HG03159 (cell line): Measurements from ENCODE around the gene RBM44.

Source experiments
- ATAC-seq: cut with Tn5 transposase; IDR thresholded peaks from one replicate; pipeline ENCODE4 v1.9.1; 2021; ENCODE audit warnings: mild to moderate bottlenecking, moderate library complexity; ENCODE audit not compliant: unreplicated experiment

RBM44 gene

DNA sequence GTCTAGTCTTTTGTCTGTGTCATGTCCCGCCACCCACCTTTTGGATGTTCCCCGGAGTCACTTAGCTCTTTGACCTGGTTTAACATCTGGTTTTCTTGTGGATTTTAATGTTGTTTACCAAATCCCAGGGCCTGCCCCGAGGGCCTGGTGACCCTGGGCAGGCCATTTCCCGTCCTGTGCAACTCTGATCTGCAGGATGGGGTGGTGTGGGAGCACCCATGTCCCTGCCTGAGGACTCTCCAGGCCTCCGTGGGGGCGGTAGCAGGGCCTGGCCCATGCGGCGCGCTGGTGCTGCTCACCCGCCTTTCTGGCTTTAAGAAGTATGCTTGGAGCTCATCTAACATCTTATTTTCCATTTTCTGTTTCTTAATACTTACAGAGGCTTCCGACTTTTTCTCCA, 71.5 kb downstream of the RBM44 start:
- no peak for ATAC-seq

DNA sequence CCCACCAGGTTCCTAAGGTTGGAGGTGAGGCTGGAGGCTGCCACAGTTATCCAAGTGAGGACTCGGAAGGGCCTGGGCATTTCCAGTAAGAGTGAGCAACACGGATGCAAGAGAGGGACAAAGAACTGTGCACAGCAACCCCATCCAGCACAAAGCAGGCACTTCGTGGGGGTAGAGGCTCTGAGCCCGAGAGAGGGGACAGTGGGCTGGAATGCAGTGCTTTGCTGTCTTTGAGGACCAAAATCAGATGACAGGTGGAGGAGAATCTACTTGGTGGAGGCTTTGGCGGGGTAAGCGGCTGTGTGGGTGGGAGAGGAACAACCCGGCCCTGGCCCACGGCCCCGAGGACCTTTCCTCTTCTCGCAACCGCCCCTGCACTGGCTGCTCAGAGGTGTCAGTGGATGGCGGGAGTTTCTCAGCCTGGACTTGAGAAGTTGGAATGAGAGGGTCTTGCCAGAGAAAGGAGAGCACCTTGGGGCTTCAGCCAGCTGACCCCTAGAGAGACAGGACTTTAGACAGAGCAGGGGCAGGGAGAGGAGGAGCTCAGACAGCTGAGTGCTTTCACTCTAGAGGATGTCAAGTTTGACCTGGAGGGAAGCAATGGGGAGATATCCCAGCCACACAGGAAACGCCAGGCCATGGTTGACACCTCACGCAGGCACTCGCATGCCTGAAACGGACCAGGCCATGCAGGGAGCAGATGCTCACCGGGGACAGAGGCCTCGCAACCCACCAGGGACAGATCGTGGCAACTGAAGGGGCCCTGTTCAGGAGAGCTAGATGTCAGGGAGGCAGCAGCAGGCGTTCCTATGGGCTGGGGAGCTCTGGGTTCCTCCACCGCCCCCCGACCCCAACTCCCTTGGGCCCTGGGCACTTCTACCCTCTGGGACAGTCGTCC, 72.4 kb downstream of the RBM44 start:
- no peak for ATAC-seq

DNA sequence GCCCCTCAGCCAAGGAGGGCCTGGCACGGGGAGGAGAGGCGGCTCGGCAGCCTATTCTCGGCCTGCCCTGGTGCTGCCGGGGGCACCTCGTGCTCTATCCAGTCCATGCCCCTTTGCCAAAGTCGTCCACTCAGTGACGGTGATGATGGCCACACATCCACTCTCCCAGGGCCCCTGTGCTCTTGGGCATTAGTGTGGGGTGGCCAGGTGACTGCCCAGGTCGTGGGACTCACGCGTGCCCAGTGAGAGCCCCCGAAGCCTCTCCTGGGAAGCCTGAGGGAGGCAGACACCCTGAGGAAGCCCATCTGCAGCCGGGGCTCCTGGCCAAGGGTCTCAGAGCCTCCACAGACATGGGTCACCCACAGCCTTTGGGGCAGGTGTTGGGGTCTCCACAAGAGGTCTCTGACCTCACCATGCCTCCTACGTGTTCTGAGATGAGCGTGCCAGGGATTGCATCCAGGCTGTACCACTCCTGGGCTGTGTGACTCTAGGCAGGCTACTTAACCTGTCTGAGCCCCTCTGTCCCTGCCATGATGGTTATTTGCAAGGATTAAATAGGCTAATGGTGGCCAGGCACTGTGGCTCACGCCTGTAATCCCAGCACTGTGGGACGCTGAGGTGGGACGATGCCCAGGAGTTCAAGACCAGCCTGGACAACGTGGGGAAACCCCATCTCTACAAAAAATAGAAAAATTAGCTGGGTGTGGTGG, 73.8 kb downstream of the RBM44 start:
- ATAC-seq = no peak

DNA sequence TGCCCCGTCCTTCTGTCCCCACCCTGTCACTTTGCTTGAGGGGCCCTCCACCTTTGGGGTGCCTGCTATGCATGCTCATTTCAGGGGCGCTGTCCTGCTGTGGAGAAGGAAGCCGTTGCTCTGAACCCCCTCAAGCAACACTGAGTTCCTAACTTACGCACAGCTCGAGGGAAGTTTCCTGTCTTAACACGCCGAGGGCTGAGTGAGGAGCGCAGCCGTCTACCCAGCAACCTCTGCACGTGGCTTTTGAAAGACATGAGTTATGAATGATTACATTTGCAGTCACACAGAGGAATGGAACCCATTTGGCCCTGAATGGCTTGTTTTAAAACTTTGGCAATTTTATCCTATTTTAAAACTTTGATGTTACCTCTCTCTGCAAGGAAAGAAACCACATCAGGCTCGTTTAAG, 74.8 kb downstream of the RBM44 start:
- ATAC-seq = no peak

DNA sequence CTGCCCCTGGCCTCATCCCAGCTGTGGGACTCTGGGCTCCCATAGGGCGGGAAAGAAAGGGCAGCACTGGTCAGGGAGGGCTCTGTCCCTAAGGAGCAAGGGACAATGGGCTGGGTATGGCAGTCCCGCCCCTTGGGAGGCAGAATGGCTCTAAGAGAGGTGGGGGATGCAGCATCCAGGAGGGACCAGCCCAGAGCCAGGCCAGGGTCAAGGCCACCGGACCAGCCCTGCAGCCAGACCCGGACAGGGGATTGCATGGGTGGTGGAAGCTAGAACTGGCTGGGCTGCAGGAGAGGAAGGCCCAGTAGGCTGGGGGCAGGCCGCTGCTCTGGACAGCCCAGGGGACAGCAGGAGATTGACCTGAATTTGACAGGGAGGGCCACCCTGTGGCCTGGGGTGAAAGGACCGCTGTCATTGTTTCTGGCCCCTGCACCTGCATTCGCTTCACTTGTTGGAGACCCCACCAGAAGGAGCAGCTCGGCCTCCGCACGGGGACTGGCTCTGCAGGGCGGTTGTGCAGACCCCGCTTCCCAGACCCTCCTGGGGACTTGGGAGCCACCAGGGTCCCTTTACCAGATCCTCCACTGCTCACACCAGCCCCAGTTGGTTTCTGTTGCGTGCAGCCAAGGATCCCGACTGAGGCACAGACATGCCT, 75.4 kb downstream of the RBM44 start:
- ATAC-seq = no peak

DNA sequence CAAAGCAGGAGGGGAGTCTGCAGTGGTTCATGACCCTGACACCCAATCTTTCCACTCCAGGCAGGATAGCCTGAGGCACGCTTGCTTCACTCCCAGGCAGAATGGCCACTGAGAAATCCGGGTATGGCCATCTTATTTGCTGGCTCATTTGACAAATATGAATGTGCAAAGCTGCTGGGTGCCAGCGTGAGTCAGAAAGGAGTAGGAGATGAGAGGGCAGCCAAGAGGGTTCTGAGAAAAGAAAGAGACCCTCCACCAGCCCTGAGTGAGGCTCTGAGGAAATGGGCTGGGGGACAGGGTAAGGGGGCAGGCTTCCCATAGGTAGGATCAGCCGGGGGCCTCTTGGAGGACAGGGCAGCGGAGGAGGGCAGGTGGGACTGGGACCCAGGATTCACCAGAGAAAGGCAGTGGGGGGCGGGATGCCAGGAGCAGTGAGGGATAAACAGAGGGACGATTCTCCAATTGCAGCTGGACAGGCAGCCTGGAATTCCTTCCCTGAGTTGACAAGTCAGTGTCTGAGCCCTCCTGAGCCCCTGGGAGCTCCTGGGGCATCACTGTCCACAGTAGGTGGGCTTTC, 76.1 kb downstream of the RBM44 start:
- ATAC-seq = no peak

DNA sequence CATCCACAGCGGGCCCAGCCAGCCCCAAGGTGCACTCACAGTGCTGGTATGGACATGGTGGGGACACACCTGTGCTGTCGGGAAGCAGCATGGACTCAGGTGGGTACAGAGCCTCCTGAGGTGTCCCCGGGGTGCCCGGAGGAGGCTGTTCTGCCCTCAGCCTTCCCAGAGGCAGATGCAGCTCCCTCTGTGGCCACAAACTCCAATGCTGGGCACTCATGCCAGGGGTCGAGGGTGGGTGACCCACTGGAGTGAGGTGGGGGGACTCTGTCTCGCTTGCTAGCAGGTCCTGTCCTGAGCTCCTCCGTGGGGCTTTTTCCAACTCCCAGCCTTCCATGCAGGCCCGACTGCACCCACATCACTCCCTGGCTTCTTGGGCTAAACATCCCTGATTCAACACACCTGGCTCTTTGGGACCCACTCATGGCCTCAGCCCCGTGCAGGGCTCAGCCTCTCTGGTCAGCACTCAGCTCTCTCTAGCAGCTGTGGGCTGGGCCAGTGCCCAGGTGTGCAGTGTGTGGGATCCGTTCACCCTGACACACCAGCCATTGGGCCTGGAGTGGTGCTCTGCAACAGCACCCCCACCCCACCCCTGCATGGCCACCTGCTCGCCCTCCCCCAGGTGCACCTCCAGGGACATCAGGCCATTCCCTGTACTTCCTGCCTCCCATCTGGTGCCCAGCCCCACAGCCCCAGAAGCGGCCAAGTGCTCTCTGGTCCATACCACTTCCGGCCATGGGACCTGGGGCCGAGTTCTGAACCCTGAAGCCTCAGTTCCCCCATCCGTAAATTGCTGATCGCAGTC, 76.9 kb downstream of the RBM44 start:
- no peak for ATAC-seq

DNA sequence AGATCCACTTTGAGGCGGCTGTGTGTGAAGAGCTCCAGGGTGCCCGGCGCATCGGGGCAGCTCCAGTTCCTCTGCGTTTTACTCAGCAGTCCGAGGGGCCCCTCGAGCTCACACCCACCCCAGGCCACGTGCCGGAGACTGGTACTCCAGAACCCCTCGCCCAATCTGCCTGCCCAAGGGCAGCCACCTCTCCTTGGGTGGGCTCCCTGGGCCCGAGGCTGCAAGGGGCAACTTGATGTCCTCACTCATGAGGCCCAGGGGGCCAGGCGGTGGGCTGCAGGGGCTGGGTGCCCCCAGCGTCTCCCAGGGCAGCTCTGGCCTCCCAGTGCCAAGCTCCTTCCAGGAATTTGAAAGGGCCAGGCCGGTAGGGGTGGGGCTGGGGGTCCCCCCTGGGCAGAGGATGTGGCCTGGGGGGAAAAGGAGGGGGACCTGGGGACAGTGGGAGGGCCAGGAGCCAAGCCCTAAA, 77.5 kb downstream of the RBM44 start:
- no peak for ATAC-seq

DNA sequence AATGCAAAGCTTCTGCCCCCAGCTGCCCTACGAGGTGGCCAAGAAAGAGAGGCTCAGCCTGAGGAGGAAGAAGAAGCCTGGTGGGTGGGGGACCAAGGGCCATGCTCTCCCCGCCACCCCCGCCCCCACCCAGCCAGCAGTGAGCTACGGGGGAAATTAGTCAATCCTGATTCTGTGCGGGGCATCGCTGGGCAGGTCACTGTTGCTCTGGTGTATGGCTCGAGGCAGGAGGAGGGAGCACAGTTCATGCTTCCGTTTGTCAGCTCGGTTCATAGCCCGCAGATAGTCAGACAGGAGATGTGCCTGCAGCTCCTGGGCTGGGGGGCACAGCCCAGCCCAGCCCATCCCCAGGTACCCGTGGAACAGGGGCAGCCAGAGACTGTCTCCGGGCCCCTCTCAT, 78.0 kb downstream of the RBM44 start:
- ATAC-seq = no peak

DNA sequence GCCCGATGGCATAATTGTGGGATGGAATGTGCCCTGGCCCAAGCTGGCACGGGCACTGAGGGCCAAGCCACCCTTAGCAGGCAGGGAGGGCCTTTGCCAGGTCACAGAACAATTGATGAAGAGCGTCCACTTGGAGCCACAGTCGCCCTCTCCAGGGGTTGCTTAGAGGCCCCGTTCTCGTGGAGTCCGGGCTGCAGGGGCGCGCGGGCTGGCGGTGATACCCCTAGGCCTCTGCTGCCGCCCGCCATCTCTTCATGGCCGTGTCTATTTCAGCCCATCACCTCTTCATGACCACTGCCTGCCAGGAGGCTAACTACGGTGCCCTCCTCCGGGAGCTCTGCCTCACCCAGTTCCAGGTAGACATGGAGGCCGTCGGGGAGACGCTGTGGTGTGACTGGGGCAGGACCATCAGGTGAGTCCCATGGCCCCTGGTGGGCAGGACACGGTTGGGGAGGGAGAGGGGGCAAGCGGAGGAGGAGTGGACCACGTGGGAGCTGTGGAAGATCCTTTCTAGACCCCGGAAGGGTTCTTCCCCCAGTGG, 78.4 kb downstream of the RBM44 start:
- ATAC-seq = no peak

DNA sequence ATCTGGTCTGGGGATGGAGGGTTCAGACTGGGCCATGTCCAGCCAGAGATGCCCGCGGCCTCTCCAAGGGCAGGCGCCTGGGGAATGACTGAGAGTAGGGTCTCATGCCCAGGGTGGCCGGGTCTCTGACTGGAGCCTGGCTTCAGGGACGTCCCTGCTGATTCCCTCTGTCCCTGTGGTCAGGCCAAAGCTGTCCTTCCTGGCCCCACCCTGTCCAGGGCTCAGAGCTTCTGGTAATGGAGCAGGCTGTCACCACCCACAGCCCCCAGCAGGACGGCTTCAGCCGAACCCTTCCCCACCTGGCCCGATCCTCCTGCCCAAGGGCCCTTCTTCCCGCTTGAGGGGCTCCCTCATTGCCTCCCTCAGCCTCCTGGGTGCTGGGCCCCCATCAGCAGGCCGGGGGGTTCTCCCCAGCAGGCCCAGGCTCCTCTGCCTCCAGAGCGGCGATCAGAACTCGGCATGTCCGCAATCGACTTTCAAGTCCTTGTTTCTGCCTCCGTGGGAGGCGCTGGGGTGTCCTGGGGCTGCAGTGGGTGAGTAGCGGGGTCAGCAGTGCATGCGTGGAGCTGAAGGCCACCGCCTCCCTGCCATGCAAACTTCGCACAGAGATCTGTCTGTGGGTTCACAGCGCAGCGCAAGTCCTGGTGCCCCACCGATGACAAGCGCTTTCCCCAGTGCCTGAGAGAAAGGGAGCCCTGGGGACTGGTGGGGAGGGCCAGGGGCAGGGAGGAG, 79.2 kb downstream of the RBM44 start:
- ATAC-seq = no peak

DNA sequence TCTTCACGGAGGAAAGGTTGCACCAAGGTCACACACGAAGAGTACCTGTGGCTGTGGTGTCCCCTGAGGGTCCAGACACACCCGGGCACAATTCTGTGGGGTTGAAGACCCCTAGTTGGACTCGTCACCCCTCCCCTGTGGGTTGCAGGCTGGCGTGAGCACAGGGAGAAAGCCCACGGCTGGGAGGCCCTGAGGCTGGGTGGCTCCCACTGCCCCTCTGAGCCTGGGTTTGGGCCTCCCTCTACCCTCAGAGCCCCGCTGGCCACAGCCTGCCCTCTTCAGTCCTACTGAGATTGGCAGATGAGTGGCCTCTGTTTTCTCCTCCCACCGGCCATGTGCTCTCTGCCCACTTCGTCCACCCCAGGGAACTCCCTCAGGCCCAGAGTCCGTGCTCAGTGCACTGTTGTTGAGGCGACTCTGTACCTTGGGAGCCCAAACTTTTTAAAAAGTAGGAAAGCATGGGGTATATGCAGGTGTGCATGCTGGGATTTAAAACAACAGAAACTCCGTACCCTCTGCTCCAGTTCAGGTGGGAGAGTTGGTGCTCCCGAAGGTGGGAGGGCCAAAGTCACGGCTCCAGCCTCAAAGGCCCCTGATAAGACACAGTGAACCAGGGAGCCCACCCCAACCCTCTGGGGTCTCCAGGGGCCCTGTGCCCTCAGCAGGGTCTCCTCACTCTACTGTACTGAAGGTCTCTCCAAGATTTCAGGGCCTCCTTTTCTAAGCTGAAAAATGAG, 79.9 kb downstream of the RBM44 start:
- no peak for ATAC-seq

DNA sequence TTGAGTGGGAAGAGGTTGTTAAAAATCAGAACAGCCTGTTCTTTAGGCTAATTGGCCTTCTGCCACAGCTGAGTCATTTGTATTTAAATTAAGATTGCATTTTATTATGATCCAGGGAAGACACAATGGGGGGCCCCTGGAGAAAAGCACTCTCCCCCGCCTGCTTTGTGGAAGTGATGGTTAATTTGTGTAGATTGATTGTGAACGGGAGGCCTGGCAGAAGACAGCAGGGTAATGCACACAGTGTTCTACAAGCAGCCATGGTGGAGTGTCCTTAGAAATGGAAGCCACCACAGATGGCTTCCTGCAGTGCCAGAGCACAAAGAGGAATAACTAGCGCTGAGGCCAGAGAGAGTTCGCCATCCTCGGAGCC, 80.5 kb downstream of the RBM44 start:
- no peak for ATAC-seq

DNA sequence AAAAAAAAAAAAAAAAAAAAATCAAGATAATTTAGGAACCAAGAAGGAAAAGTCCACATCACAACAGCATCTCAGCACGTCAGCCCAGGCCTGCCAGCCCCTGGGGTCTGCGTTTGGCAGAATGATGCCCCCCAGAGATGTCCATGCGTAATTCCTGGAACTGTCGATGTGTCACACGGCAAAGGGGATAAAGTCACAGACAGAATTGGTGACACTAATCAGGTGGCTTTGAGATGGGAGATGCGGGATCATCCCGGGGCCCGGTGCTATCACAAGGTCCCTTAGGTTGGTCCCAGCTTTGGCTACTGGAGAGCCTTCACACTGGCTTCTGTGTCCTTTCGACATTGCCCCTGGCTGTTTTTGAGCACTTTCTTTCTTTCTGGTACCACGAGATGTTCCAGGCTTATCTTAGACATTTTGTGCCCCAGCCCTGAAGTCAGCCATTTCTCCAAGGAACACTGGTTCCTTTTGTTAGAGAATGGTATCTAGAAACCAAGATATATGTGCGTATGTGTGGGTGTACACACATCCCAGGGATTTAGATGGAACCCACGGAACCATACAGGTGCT, 81.5 kb downstream of the RBM44 start:
- no peak for ATAC-seq

DNA sequence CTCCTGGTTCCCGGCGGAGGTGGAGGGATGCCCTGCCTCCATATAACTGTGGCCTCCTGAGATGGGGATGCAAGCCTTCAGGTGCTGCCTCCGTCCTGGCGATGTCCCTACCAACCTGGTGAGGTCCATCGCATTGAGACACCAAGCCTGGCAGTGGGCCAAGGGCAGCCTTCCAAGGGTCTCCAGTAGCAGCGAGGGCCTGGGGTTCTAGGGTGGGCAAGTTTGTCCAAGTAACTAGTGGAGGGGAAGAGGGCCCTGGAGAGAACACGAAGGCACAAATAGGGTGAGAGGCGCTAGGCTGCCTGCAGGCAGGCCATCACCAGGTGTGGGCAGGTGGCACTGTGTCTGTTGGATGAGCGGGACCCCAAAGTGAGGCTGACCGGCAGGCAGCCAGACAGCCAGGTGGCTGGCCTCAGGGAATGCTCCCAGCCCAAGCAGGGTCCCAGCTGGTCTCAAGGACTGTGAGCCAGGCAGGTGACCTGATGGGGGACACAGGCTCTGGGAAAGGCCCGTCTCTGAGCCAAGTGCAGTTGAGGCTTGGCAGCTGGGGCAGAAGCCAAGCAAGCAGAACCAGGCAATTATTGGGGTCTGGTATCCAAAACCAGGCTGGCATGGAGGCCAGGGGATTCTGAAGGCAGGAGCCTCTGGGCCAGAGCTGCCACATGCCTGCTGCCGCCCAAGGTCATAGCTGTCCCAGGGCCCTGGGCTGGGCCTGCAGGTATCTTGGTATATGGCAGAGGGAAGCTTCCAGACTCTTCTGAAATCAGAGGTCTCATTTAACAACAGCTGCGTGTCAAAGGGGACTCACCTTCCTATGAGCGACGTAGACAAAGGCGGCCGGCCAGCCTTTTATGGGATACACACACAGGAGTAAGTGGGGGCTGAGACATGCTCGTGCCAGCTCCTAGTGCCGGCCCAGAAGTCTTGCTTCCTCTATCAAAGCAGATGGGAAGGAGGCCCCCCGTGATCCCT, 84.2 kb downstream of the RBM44 start:
- ATAC-seq = no peak

DNA sequence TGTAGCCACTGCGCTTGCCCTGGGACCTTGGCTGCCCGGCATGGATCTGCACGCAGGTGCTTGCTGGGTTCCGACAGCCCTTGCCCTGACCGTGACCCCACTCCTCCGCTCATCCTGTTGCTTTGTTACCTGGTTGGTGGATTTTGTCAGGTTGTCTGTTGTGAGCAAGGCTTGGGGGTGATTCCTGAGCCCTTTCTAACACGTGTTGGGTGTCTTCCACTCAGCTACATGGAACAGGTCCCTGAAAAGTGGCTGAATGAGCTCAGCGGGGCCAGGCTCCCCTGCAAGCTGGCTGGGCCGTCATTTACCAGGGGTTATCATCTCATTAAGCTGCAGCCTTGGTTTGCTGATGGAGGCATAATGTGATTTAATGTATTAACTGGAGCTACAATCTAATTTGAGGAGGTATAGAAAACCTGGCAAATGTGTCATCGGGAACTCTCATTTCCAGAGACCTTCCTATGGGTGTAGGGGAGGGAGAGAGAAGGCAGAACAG, 85.4 kb downstream of the RBM44 start:
- no peak for ATAC-seq

DNA sequence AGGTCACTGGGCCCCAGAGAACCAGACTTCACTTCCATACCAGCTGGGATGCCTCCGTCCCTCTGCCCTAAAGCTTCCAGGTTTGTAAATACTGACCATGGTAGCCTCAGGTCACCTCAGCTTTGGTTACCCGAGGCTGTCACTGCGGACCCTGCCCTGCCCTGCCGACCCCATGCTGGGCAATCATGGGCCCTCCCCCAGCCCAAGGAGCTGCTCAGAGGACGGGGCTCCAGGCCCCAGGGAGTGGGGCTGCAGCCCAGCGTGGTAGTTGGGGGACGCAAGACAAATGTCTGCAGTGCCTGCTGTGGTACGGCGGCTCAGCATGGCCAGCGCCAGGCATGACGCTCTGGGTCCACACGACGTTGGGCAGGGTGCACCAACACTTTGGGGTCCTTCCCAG, 86.1 kb downstream of the RBM44 start:
- no peak for ATAC-seq
